GM21526 (cell line): ENCODE results near the gene SHMT1.
"Not testable (repeated sequence)": the region's sequence is repeated elsewhere in the genome, so short reads cannot be mapped to it uniquely, and the experiment has no call there.

Experiments used
- ATAC-seq: cut with Tn5 transposase; IDR thresholded peaks from one replicate; pipeline ENCODE4 v1.9.1; 2021; ENCODE audit warnings: moderate library complexity; ENCODE audit not compliant: unreplicated experiment, low FRiP score

Gene SHMT1

GRCh38 chr17:18363101-18364049, at the start of gene SHMT1:
SHMT1 (minus strand) TSS chr17:18363550; CDS start chr17:18355981, 7,569 bp downstream.
- ATAC-seq = peak; percentile 95

DNA sequence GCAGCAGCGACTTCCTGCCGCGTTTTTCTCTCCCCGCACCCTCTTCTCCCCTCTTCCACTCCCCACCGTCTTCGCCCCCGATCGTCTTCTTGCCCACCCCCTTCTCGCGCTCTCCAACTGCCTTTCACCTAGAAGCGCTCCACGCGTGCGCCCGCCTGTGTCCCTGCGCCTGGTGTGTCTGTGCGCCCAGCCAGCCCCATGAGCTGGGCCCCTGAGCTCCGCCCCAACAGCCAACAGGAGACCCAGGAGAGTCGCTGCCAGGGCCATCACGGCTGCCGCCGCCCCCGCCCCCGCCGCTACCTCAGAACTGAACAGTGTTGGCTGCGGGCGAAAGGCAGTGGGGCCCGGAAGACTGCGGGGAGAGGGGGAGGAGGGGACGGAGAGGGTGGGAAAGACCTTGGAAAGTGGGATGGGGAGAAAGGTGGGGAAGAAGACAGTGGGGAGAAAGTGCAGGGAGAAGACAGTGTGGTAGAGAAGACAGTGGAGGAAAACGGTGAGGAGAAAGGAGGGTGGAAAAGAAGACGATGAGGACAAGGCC, 48.7 kb upstream of the SHMT1 start:
- ATAC-seq = not testable (repeated sequence)

DNA sequence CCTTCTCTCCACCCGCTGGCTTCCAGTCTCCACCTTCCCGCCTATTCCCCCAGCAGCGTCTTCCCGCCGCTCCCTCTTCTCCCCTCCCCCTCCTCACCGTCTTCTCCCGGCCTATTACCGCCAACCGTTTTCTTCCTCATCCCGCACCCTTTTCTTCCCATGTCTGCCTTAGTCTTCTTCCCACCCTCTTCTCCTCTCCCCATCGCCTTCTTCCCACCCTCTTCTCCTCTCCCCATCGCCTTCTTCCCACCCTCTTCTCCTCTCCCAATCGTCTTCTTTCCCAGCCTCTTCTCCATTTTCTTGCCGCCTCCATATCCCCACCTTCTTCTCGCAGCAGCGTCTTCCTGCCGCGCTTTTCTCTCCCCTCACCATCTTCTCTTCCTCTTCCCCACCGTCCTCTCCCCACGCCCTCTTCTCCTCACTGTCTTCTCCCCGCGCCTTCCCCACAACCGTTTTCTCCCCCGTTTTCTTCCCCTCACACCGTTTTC, 48.1 kb upstream of the SHMT1 start:
- not testable (repeated sequence) for ATAC-seq

DNA sequence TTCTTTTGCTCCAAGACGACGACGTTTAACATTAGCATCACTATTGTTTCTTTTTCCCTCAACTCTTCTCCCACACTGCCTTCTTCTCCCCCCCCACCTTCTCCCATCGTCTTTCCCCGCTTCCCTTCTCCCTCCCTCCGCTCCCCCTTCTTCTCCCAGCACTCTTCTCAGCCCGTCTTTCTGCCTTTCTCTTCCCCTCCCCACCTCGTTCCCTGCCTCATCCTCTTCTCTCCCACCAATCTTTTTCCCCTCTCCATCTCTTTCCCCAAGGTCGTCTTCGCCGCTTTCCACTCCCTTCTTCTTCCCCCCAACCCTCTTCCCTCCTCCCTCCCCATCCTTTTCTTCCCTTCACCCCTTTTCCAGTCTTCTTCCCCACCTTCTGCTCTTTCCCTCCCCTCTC, 47.4 kb upstream of the SHMT1 start:
- ATAC-seq = not testable (repeated sequence)

GRCh38 chr17:18409321-18409720, 46.0 kb upstream of the SHMT1 start:
- not testable (repeated sequence) for ATAC-seq

DNA sequence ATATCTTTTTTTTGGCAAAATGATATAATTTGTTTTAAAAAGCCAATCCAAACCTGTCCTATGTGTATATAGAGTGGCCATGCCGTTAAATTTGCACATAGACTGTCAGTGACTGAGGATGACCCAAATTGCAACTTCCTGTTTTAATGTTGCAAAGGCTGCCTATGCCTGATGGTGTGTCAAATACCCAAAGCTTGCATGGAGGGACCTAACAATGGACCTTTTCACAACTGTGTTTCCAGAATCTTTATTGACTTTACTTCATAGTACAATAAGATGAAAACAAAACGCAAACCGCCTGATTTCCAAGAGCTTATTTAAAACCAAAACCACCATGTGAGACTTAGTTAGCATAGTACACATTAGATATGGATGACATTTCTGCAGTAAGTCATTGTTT, 45.6 kb upstream of the SHMT1 start:
- ATAC-seq = not testable (repeated sequence)

DNA sequence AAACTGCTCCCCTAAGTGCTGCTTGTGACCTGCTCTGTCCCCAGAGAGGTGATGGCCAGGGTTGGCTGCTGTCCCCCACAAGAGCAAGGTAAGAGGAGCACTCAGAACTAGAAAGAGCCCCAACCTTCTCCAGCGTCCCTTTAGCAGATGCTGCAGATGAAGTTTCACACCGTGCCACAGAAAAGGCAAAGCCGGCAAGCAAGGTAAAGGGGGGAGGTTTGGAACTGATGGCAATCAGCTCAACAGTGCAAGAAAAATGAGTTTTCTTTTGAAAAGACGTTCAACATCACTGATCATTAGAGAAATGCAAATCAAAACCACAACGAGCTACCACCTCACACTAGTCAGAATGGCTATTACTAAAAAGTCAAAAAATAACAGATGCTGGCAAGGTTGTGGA, 40.3 kb upstream of the SHMT1 start:
- ATAC-seq = peak; percentile 90

- not testable (repeated sequence) for ATAC-seq
Measured at GRCh38 chr17:18403166-18403565, 39.8 kb upstream of the SHMT1 start.

DNA sequence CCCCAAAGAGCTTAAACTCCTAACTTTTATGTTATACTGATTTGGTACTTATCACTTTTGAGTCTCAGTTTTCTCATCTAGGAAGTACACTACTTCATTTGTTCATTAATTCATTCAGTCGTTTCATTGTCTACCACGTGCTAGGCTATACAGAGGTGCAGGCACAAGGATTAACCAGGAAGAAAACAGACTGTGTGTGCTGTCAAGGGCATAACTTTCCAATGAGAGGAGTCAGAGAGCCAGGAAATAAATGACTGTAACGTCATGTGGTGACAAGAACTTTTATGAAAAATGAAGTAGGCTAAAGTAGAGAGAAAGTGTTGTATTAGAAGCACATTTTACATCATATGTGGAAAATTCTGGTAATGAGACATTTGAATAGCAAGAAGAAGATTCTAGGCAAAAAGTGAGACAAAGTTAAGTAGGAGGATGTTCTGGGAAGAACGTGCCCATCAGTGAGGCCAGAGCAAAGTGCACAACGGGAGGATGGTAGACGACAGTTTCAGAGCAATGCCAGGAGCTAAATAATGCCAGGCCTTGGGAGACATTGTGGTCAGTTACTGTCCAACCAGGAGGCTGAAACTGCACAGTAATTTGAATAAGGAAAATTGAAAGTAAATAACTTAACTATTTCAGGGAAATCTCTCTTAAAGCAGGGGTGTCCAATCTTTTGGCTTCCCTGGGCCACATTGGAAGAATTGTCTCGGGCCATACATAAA, 38.7 kb upstream of the SHMT1 start:
- not testable (repeated sequence) for ATAC-seq

GRCh38 chr17:18388728-18389127, 25.4 kb upstream of the SHMT1 start:
- not testable (repeated sequence) for ATAC-seq

GRCh38 chr17:18388266-18388665, 24.9 kb upstream of the SHMT1 start:
- ATAC-seq = not testable (repeated sequence)

GRCh38 chr17:18387583-18387982, 24.2 kb upstream of the SHMT1 start:
- not testable (repeated sequence) for ATAC-seq

GRCh38 chr17:18384271-18384670, 20.9 kb upstream of the SHMT1 start:
- not testable (repeated sequence) for ATAC-seq

- not testable (repeated sequence) for ATAC-seq
Measured at GRCh38 chr17:18383079-18383481, 19.7 kb upstream of the SHMT1 start.

DNA sequence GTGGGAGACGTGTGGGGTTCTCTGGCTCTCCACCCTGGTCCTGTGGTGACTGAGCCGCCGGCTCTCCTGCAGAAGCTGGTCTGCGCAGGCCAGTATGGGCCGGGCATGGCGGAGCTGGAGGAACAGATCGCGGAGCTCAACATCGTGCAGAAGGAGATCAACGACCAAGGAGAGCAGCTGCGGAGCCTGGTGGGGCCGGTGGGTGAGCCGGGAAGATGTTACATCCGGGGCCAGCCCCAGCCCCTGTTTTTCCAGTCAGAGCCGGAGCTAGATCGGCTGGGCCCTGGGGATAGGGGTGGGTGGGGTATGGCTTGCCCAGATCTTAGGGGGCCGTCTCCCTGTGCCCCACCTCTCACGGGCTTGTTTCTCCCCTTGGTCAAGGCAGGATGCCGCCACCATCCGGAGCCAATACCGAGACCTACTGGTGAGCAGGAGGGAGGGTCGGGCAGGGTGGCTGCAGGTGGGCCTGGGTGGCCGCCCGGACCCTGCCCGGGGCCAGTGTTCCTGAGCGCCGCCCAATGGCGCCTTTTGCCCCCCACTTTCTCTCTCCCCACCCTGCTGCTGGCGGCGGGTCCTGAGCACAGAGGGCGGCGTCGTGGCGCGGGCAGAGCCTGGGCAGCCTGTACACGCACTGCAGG, 19.2 kb upstream of the SHMT1 start:
- no peak for ATAC-seq

DNA sequence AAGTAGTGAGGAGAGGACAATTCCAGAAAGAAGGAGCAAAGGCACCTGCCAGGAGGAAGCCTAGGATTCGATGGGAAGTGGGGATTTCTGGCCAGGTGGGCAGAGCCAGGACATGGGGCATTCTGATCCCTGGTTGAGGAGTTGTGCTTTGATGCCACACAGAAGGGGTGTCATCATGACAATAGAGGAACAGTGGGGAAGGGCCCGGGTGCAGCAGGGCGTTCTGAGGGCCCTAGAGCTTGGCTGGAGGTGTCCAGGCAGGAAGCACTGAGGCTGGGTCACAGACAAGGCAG, 18.5 kb upstream of the SHMT1 start:
- ATAC-seq = no peak

GRCh38 chr17:18381158-18381952, 18.0 kb upstream of the SHMT1 start:
- ATAC-seq = no peak

DNA sequence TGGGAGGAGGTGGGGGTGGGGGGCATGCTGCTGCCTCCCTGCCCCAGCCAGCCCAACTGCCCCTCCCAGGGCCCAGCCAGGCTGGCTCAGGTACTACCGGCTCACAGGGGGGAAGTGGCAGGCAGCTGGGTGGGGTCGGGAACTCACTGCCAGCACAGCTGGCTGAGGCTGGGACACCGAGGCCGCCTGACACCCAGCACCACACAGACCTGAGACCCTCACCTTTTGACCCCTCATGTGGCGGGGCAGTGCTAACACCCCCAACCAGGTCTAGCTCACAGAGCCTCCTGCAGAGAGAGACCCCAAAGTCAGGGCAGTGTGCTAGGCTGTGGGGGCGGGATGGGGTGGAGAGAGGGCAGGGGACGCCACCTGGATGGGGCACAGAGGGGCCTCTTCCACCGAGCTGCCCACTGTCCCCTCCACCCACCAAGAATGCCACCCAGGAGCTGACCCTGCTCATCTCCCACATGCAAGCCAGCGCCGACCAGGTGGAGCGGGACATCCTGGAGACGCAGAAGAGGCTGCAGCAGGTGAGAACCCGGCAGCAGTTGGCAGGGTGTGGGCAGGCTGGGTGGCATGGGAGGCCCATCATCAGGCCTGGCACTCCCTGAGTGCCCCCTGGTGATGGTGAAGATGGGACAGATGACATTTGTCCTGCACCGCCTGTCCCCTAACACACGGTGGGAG, 17.3 kb upstream of the SHMT1 start:
- ATAC-seq = no peak
